ENCODE results near the gene FURIN.
"Not testable (repeated sequence)": the region's sequence is repeated elsewhere in the genome, so short reads cannot be mapped to it uniquely, and the experiment has no call there.

Gene FURIN

GRCh38 chr15:90869601-90870353, 1.4 kb downstream of the FURIN start:
- DNase-seq = peak in 11 of 56 donors; percentile 12 to 58 (median 27)

GRCh38 chr15:90870354-90871138, 2.2 kb downstream of the FURIN start:
- peak in 3 of 56 donors; percentile 26 to 36 (median 27) for DNase-seq

GRCh38 chr15:90871139-90871715, 2.8 kb downstream of the FURIN start:
- DNase-seq = peak in 18 of 56 donors; percentile 13 to 44 (median 25)

- peak in 3 of 56 donors; percentile 32 to 60 (median 46) for DNase-seq
Observed at GRCh38 chr15:90871716-90872485, 3.5 kb downstream of the FURIN start.

- peak in 3 of 56 donors; percentile 17 to 48 (median 23) for DNase-seq
Observed at GRCh38 chr15:90872486-90873184, 4.2 kb downstream of the FURIN start.

GRCh38 chr15:90873488-90873997, 5.2 kb downstream of the FURIN start:
- no peak for DNase-seq

GRCh38 chr15:90873998-90874605, 5.7 kb downstream of the FURIN start:
- no peak for DNase-seq

- DNase-seq = not testable (repeated sequence)
Observed at GRCh38 chr15:90874986-90875385, 6.6 kb downstream of the FURIN start.

GRCh38 chr15:90875549-90875981, 7.2 kb downstream of the FURIN start:
- DNase-seq = no peak

- DNase-seq = no peak
Observed at GRCh38 chr15:90876046-90876445, 7.7 kb downstream of the FURIN start.

- no peak for DNase-seq
Observed at GRCh38 chr15:90876512-90877170, 8.3 kb downstream of the FURIN start.

GRCh38 chr15:90877315-90877714, 8.9 kb downstream of the FURIN start:
- DNase-seq = no peak

- DNase-seq = no peak
Observed at GRCh38 chr15:90877996-90878395, 9.6 kb downstream of the FURIN start.

GRCh38 chr15:90878660-90879059, 10.3 kb downstream of the FURIN start:
- no peak for DNase-seq

GRCh38 chr15:90879730-90880366, 11.5 kb downstream of the FURIN start:
- DNase-seq = no peak

GRCh38 chr15:90880381-90881145, 12.2 kb downstream of the FURIN start:
- DNase-seq = no peak

- no peak for DNase-seq
Observed at GRCh38 chr15:90881181-90881977, 13.0 kb downstream of the FURIN start.

All from nucleus accumbens (tissue), 56 donors.